HG02798 (cell line): Measurements from ENCODE around the gene SLC6A1.

Experiments
- ATAC-seq: cut with Tn5 transposase; IDR thresholded peaks from one replicate; pipeline ENCODE4 v1.9.1; 2021; ENCODE audit warnings: mild to moderate bottlenecking; ENCODE audit not compliant: unreplicated experiment, poor library complexity

Gene SLC6A1

GRCh38 chr3:11085093-11085840, 92.7 kb downstream of the SLC6A1 start:
- ATAC-seq = no peak

GRCh38 chr3:11086856-11087255, 94.3 kb downstream of the SLC6A1 start:
- no peak for ATAC-seq

GRCh38 chr3:11088066-11088465, 95.5 kb downstream of the SLC6A1 start:
- no peak for ATAC-seq

GRCh38 chr3:11088831-11089230, 96.3 kb downstream of the SLC6A1 start:
- no peak for ATAC-seq
